Gastrocnemius medialis (tissue), 4 donors: ENCODE data around the gene H19. TPM values are rescaled to one million over a fixed set of nuclear protein-coding genes. Genes with fewer than 3 reads are reported as not detected.

Experiments
- ATAC-seq, 2 donors: fragments of 150-250 bp; one replicate each; pipeline ENCODE4 v1.9.1; 2016
- DNase-seq, 2 donors: peaks; one replicate each; pipeline ENCODE4 v3.0.0-alpha.2; 2019
- H3K27ac ChIP-seq, 4 donors: fragments of 200-600 bp; sonication (generic); 1 replicate in 1 of 4; 2 replicates in 3 of 4; pipeline ENCODE4 v1.5.1; 2016 to 2018; ENCODE audit warnings: mild to moderate bottlenecking in 2 of 4, moderate library complexity in 1 of 4
- H3K27me3 ChIP-seq, 3 donors: fragments of 200-600 bp; sonication (generic) in 2 of 3; 1 replicate in 1 of 3; 2 replicates in 2 of 3; pipeline versions ENCODE4 v1.5.1 to v1.6.0; 2016 to 2019; ENCODE audit warnings: mild to moderate bottlenecking in 1 of 3, moderate library complexity in 1 of 3
- H3K36me3 ChIP-seq, 2 donors: fragments of 200-600 bp; sonication (generic) in 1 of 2; one replicate each; pipeline ENCODE4 v1.5.1; 2017 to 2018
- H3K4me1 ChIP-seq, 2 donors: fragments of 200-600 bp; sonication (generic) in 1 of 2; one replicate each; pipeline ENCODE4 v1.5.1; 2016 to 2017; ENCODE audit warnings: mild to moderate bottlenecking in 2 of 2
- H3K4me3 ChIP-seq, 4 donors: fragments of 200-600 bp; sonication (generic) in 3 of 4; 1 replicate in 1 of 4; 2 replicates in 3 of 4; pipeline ENCODE4 v1.5.1; 2016 to 2019; ENCODE audit warnings: mild to moderate bottlenecking in 2 of 4
- H3K9me3 ChIP-seq, 3 donors: fragments of 200-600 bp; sonication (generic) in 2 of 3; 1 replicate in 1 of 3; 2 replicates in 2 of 3; pipeline ENCODE4 v1.5.1; 2016 to 2019
- CTCF ChIP-seq, 5 experiments: fragments of 450-650 bp in 3 of 5; fragments of 200-600 bp in 2 of 5; sonication (generic) in 2 of 5; IDR thresholded peaks in 4 of 5; conservative IDR thresholded peaks in 1 of 5; 1 replicate in 4 of 5; 2 replicates in 1 of 5; pipeline ENCODE4 v1.5.1; 2016 to 2019; ENCODE audit warnings: antibody characterized with exemption in 5 of 5, mild to moderate bottlenecking in 3 of 5, moderate library complexity in 3 of 5
- POLR2A ChIP-seq, 2 donors: fragments of 450-650 bp; IDR thresholded peaks; one replicate each; pipeline ENCODE4 v1.6.1; 2017; ENCODE audit warnings: antibody characterized with exemption in 2 of 2, mild to moderate bottlenecking in 2 of 2, moderate library complexity in 2 of 2
- in situ Hi-C, 4 donors: fragments of 200-750 bp; cut with MboI; loops; one replicate each; pipeline versions ENCODE4 v1.15.0 to v1.8.0; 2017; ENCODE audit warnings: low sequenced_read_pairs in 4 of 4
- intact Hi-C: fragments of 100-400 bp; cut with DNase I; formaldehyde crosslinking; loops from one replicate; pipeline ENCODE4 v1.15.1; 2023; ENCODE audit warnings: low total_unique reads
- total RNA-seq, 4 donors: library from RNA; depleted of rRNA; stranded (reverse); fragments of >200 nt; gene quantifications; one replicate each; pipeline versions ENCODE4 v1.1.0 to v1.2.3, GENCODE V29; 2016

H19 gene
- total RNA-seq, 4 donors from 2014 or later: 1,088 to 2,877 (median 2,059) TPM

GRCh38 chr11:2036863-2037486 is 39.3 kb upstream of the H19 start:
- intact Hi-C loops (no loop called here), in situ Hi-C loops (loop anchor here in 1 of 4 donors (25.0 kb wide), 1 partner anchor 100 kb away; the partner anchor contains the start of gene IGF2)
- H3K9me3 ChIP-seq: no peaks in the 10 kb centered on the region
- H3K27ac ChIP-seq: no peak overlapping the region
- DNase-seq (no peak), ATAC-seq (peak; percentile 56 to 76)
- no peaks in the 10 kb centered on the region for H3K4me1 ChIP-seq
- TF ChIP-seq CTCF (IDR thresholded peaks at IDR 0.05 in 4 of 5, conservative IDR thresholded peaks at IDR 0.05 in 1 of 5) (no peak), POLR2A (IDR thresholded peaks at IDR 0.05) (no peak)
- H3K36me3 ChIP-seq: no peaks in the 10 kb centered on the region
- H3K4me3 ChIP-seq: no peak overlapping the region
- H3K27me3 ChIP-seq: no peaks in the 10 kb centered on the region

DNA sequence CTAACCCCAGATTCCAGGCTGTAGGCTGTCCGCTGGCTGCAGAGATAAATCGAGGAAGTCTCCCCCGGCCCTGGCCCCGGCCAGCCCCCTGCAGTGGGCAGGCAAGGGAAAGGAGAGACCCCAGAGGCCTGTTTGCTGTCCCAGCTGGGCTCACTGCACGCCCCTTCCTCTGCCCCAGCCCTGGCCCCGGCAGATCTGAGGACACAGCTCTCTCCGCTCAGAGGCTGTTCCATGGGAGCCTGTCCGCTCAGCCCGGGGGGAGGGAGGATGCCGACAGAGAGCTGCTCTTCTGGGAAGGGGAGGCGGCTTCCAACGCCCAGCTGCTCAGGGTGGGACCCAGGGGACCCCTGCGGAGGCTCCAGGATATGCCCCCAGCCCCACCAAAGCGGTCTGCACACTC is 37.7 kb upstream of the H19 start:
- no peaks in the 10 kb centered on the region for H3K4me1 ChIP-seq
- in situ Hi-C loops: loop anchor here in 1 of 4 donors (25.0 kb wide), 1 partner anchor 102 kb away; the partner anchor contains the start of gene IGF2
- no peaks in the 10 kb centered on the region for H3K36me3 ChIP-seq
- no peak for TF ChIP-seq CTCF (IDR thresholded peaks at IDR 0.05 in 4 of 5, conservative IDR thresholded peaks at IDR 0.05 in 1 of 5)
- TF ChIP-seq POLR2A (IDR thresholded peaks at IDR 0.05): no peak
- H3K27ac ChIP-seq: no peak overlapping the region
- no peaks in the 10 kb centered on the region for H3K9me3 ChIP-seq
- DNase-seq (no peak), ATAC-seq (no peak)
- intact Hi-C loops: no loop called here
- H3K4me3 ChIP-seq: no peak overlapping the region
- no peaks in the 10 kb centered on the region for H3K27me3 ChIP-seq

DNA sequence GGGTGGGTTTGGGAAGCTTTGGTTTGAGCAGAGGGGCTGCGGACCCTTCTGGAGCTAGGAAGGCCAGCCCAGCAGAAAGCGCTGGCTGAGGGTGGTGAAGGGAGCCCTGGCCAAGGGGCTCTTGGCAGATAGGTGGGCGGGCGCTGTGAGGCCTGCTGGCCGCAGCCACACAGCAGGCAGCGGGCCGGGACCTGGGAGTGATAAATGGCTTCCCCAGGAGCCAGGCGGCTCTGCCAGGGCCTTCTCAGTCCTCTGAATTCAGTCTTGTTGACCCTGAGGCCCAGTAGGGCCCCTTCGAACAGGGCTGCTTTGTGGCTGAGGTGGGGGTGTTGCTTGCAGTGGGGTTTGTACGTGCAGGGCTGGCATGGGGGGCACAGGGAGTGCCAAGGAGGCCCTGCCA is 33.4 kb upstream of the H19 start:
- Histone ChIP-seq H3K27me3 (no peaks in the 10 kb centered on the region), H3K4me1 (no peaks in the 10 kb centered on the region), H3K36me3 (no peaks in the 10 kb centered on the region), H3K9me3 (no peaks in the 10 kb centered on the region), H3K4me3 (no peak overlapping the region), H3K27ac (no peak overlapping the region)
- no peak for DNase-seq
- ATAC-seq: no peak
- intact Hi-C loops (no loop called here), in situ Hi-C loops (loop anchor here in 1 of 4 donors (25.0 kb wide), 1 partner anchor 106 kb away; the partner anchor contains the start of gene IGF2)
- TF ChIP-seq POLR2A (IDR thresholded peaks at IDR 0.05): no peak
- TF ChIP-seq CTCF (IDR thresholded peaks at IDR 0.05 in 4 of 5, conservative IDR thresholded peaks at IDR 0.05 in 1 of 5): no peak

GRCh38 chr11:2027708-2028107 is 30.1 kb upstream of the H19 start:
- ATAC-seq (peak; percentile 69 to 71), DNase-seq (no peak)
- Histone ChIP-seq H3K36me3 (no peaks in the 10 kb centered on the region), H3K27me3 (no peaks in the 10 kb centered on the region), H3K4me1 (no peaks in the 10 kb centered on the region), H3K27ac (no peak overlapping the region), H3K4me3 (no peak overlapping the region), H3K9me3 (no peaks in the 10 kb centered on the region)
- in situ Hi-C loops (loop anchor here in 1 of 4 donors (25.0 kb wide), 1 partner anchor 110 kb away; the partner anchor contains the start of gene IGF2), intact Hi-C loops (no loop called here)
- TF ChIP-seq CTCF (IDR thresholded peaks at IDR 0.05 in 4 of 5, conservative IDR thresholded peaks at IDR 0.05 in 1 of 5) (no peak), POLR2A (IDR thresholded peaks at IDR 0.05) (no peak)
